Omental fat pad (tissue), 4 donors: ENCODE measurements around the gene COL21A1. TPM values are rescaled to one million over a fixed set of nuclear protein-coding genes. Genes with fewer than 3 reads are reported as not detected.

Experiments
- ATAC-seq: fragments of 150-250 bp; one replicate; pipeline ENCODE4 v1.9.1; 2016; ENCODE audit warnings: mild to moderate bottlenecking, moderate library complexity; ENCODE audit not compliant: low FRiP score
- DNase-seq: peaks from one replicate; pipeline ENCODE4 v3.0.0-alpha.2; 2019; ENCODE audit warnings: low spot score
- CTCF ChIP-seq, 3 donors: fragments of 450-650 bp; IDR thresholded peaks; one replicate each; pipeline ENCODE4 v1.5.1; 2016 to 2017; ENCODE audit warnings: antibody characterized with exemption in 3 of 3, mild to moderate bottlenecking in 3 of 3, moderate library complexity in 2 of 3
- total RNA-seq, 4 donors: library from RNA; depleted of rRNA; stranded (reverse); fragments of >200 nt; gene quantifications; one replicate each; pipeline ENCODE4 v1.1.0, GENCODE V29; 2016

COL21A1 gene
- total RNA-seq, 4 donors from 2014 or later: 1.1 to 6.9 (median 1.9) TPM

- ATAC-seq (no peak), DNase-seq (no peak)
- no peak for TF ChIP-seq CTCF (IDR thresholded peaks at IDR 0.05)
Measured at GRCh38 chr6:56038764-56039163, 208.6 kb downstream of the COL21A1 start.

DNA sequence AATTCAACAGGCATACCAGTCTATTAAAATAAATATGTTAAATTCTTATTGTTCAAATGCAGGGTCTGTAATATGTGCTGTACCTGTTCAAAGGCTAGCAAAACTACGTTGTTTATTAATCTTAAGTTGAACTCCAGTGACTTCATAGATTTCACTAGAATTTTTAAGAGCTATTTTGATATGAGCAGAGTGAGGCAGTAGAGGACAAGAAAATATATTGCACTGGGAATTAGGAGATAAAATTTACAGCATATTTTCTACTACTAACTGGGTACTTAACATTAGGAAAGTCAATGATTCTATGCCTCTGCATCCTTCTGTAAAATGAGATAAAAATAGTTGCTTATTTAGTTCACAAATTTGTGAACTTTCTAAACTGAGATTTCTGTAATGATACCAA, 209.8 kb downstream of the COL21A1 start:
- ATAC-seq (no peak), DNase-seq (no peak)
- TF ChIP-seq CTCF (IDR thresholded peaks at IDR 0.05): no peak

DNA sequence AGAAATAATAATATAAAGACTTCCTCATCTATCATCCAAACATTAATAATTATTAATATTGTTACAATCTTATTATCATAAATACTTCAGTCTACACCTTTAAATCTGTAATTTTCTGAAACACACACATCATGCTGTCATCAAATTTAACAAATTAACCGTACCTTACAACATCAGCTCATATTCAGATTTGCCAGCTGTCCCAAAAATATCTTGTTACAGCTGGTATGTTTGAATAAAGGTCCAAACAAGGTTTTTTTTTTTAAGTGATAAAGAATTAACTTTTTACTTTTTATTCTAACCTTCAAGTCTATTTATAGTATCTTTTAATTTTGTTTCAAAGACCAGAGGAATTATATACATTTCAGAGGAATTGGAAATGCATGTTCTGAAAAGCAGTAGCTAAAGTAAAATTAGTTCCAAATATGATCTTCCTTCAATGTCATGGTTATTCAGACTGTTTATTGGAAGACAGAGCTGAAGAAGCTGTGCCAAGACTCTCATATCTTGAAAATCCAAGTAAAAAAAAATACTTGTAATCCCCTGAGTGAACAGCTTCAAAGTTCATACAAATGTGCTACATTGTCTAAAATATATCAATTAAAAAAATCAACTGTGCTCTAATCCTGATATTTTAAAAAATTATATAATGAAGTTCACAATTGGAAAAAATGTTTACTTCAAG, 210.3 kb downstream of the COL21A1 start:
- ATAC-seq (no peak), DNase-seq (no peak)
- no peak for TF ChIP-seq CTCF (IDR thresholded peaks at IDR 0.05)

DNA sequence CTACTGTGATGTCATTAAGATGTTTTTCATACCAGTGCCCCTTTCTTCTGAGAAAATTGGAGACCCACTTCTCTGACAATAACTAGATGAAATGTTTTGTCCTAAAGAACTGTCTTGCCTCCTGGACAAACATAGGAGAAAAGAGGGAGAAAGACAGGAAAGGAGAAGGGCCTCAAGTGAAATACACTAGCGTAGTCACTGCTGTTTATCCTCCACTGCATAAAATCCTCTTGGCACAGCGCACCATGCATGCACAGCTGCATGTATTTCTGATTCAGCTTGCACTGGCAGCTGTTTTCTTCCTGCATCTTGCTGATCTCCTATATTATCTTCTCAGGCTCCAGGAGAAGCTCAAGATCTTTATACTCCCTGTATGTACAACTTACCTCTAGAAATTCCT, 214.0 kb downstream of the COL21A1 start:
- TF ChIP-seq CTCF (IDR thresholded peaks at IDR 0.05): no peak

DNA sequence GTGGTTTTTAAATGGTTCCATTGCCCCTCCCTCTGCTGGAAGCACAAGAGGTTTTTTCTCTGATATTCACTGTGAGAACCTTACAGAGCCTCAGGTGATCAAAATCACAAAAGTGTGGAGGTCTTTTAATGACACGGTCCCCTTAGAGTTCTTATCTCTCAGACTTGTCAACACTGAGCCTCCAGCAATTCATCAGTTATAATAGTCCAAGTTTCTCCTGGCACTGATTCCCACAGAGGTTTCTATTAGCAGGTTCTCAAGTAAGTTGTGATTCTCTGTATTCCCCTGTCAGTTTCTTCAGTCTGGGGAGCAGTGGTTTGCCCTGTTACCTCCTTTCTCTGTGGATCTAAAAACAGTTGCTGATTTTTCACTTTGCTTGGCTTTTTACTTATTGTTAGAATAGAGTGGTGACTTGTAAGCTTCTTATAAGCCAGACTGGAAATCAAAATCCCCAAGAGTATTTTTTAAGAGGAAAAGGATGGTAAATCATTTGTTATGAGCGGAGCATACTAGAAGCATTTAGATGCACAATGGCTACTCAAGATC, 214.6 kb downstream of the COL21A1 start:
- TF ChIP-seq CTCF (IDR thresholded peaks at IDR 0.05): no peak
- no peak for ATAC-seq
- no peak for DNase-seq

More for the DNA sequence above, 214.0 kb downstream of the COL21A1 start:
- ATAC-seq (no peak), DNase-seq (no peak)

DNA sequence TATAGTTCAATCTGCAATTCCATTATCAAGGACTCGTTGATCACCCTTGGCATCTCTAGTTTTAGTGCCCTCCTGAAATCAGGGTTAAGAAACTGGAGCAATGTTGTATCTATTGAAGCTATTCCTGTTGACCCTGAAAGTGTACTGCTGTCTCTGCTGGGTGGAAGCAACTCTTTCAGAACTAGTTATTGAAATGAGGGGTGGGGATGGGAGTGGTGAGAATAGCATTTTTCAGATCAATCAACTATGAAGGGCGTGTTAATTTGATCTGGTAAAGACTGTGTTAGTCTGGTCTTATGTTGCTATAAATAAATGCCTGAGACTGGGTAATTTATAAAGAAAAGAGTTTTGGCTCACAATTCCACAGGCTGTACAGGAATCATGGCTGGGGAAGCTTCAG, 219.5 kb downstream of the COL21A1 start:
- no peak for ATAC-seq
- TF ChIP-seq CTCF (IDR thresholded peaks at IDR 0.05): no peak
- DNase-seq: no peak
